Trophoblast cell (in vitro differentiated cells and primary cell): ENCODE results near the gene TK2.
"Not testable (repeated sequence)": the region's sequence is repeated elsewhere in the genome, so short reads cannot be mapped to it uniquely, and the experiment has no call there.

ENCODE experiments used
- DNase-seq, 2 donors: peaks; one replicate each; pipeline ENCODE4 v3.0.0-alpha.2; 2016
- H2AFZ ChIP-seq: 2 replicates; pipeline ENCODE4 v1.6.1; 2013; ENCODE audit warnings: low read length, moderate library complexity, mild to moderate bottlenecking; ENCODE audit not compliant: insufficient read depth, poor library complexity
- H2AK5ac ChIP-seq: 2 replicates; pipeline ENCODE4 v1.6.1; 2013; ENCODE audit warnings: mild to moderate bottlenecking, low read length
- H2BK120ac ChIP-seq: 2 replicates; pipeline ENCODE4 v1.6.1; 2013; ENCODE audit warnings: low read length, mild to moderate bottlenecking, moderate library complexity; ENCODE audit not compliant: insufficient read depth, poor library complexity
- H2BK12ac ChIP-seq: 2 replicates; pipeline ENCODE4 v1.6.1; 2013; ENCODE audit warnings: mild to moderate bottlenecking, low read length, moderate library complexity
- H2BK5ac ChIP-seq: 2 replicates; pipeline ENCODE4 v1.6.1; 2013; ENCODE audit warnings: low read length, low read depth, moderate library complexity, mild to moderate bottlenecking; ENCODE audit not compliant: poor library complexity
- H3K14ac ChIP-seq: 2 replicates; pipeline ENCODE4 v1.6.1; 2013; ENCODE audit warnings: mild to moderate bottlenecking, low read length
- H3K18ac ChIP-seq: 2 replicates; pipeline ENCODE4 v1.6.1; 2013; ENCODE audit warnings: mild to moderate bottlenecking, low read length
- H3K23ac ChIP-seq: 2 replicates; pipeline ENCODE4 v1.6.1; 2013; ENCODE audit warnings: low read length
- H3K27ac ChIP-seq: 2 replicates; pipeline ENCODE4 v1.5.1; 2013; ENCODE audit warnings: low read depth, mild to moderate bottlenecking, inconsistent platforms, low read length, moderate library complexity
- H3K27me3 ChIP-seq: 2 replicates; pipeline ENCODE4 v1.6.1; 2013; ENCODE audit warnings: inconsistent platforms, mild to moderate bottlenecking, low read length, moderate library complexity; ENCODE audit not compliant: insufficient read depth
- H3K36me3 ChIP-seq, 2 experiments: 1 replicate in 1 of 2; 2 replicates in 1 of 2; pipeline ENCODE4 v1.6.1; 2013; ENCODE audit warnings: low read length in 2 of 2, mild to moderate bottlenecking in 2 of 2, moderate library complexity in 1 of 2; ENCODE audit not compliant: insufficient read depth in 2 of 2, control insufficient read depth in 1 of 2
- H3K4ac ChIP-seq: 2 replicates; pipeline ENCODE4 v1.6.1; 2013; ENCODE audit warnings: low read depth, mild to moderate bottlenecking, low read length, moderate library complexity
- H3K4me1 ChIP-seq, 2 experiments: 1 replicate in 1 of 2; 2 replicates in 1 of 2; pipeline ENCODE4 v1.6.1; 2013; ENCODE audit warnings: low read length in 2 of 2, mild to moderate bottlenecking in 2 of 2, moderate library complexity in 1 of 2; ENCODE audit not compliant: insufficient read depth in 2 of 2, control insufficient read depth in 1 of 2
- H3K4me2 ChIP-seq: 2 replicates; pipeline ENCODE4 v1.6.1; 2013; ENCODE audit warnings: inconsistent platforms, mild to moderate bottlenecking, low read length, moderate library complexity
- H3K4me3 ChIP-seq: 2 replicates; pipeline ENCODE4 v1.5.1; 2013; ENCODE audit warnings: mild to moderate bottlenecking, low read depth, low read length, inconsistent platforms
- H3K79me1 ChIP-seq: one replicate; pipeline ENCODE4 v1.6.1; 2013; ENCODE audit warnings: low read length
- H3K79me2 ChIP-seq: 2 replicates; pipeline ENCODE4 v1.6.1; 2013; ENCODE audit warnings: low read length, mild to moderate bottlenecking; ENCODE audit not compliant: control insufficient read depth, insufficient read depth, poor library complexity
- H3K9ac ChIP-seq: 2 replicates; pipeline ENCODE4 v1.6.1; 2013; ENCODE audit warnings: mild to moderate bottlenecking, low read length
- H3K9me3 ChIP-seq: 2 replicates; pipeline ENCODE4 v1.6.1; 2013; ENCODE audit warnings: low read depth, mild to moderate bottlenecking, control low read depth, inconsistent platforms, low read length; ENCODE audit not compliant: insufficient read depth
- H4K12ac ChIP-seq: 2 replicates; pipeline ENCODE4 v1.6.1; 2013; ENCODE audit warnings: low read depth, mild to moderate bottlenecking, low read length, moderate library complexity
- H4K8ac ChIP-seq: 2 replicates; pipeline ENCODE4 v1.6.1; 2013; ENCODE audit warnings: low read depth, mild to moderate bottlenecking, low read length, moderate library complexity
- H4K91ac ChIP-seq: one replicate; pipeline ENCODE4 v1.6.1; 2013; ENCODE audit warnings: low read depth, mild to moderate bottlenecking, low read length, moderate library complexity
- WGBS: extraction: QIAGEN DNeasy Blood & Tissue Kit; methylation state at CpG from one replicate; pipeline ENCODE4 v1.1.7; 2013; ENCODE audit warnings: missing lambda C conversion rate; ENCODE audit not compliant: insufficient read length, insufficient coverage; ENCODE audit errors: extremely low coverage; 5-methylcytosine and 5-hydroxymethylcytosine counted together

Gene TK2

GRCh38 chr16:66516808-66517585, 32.9 kb downstream of the TK2 start:
- Histone ChIP-seq H3K4ac (no peak overlapping the region), H3K23ac (no peak overlapping the region), H3K9me3 (peaks cover 2% of the 10 kb centered on the region), H3K9ac (no peak overlapping the region), H3K36me3 (no peaks in the 10 kb centered on the region), H3K79me2 (peaks cover 2% of the 10 kb centered on the region), H3K4me1 (peaks cover 26 to 32% of the 10 kb centered on the region in 2 experiments), H3K79me1 (peaks cover 10% of the 10 kb centered on the region), H3K4me3 (no peak overlapping the region), H2AK5ac (peak overlapping the region; percentile 57), H2BK5ac (peak overlapping the region; percentile 28), H3K27ac (peak overlapping the region; percentile 56), H2BK12ac (peak overlapping the region; percentile 61), H3K14ac (peak overlapping the region; percentile 59), H4K8ac (peak overlapping the region; percentile 81), H4K91ac (peak overlapping the region; percentile 79), H4K12ac (peak overlapping the region; percentile 61), H3K27me3 (no peaks in the 10 kb centered on the region), H2BK120ac (peak overlapping the region; percentile 72), H2AFZ (peak overlapping the region; percentile 32), H3K18ac (peak overlapping the region; percentile 22), H3K4me2 (no peak overlapping the region)
- peak; percentile 93 to 94 for DNase-seq
- no CpG with 5 or more reads among the region's 15 CpGs for WGBS

GRCh38 chr16:66516509-66516807, 33.5 kb downstream of the TK2 start:
- peaks cover 12% of the 10 kb centered on the region for H3K79me1 ChIP-seq
- no peak overlapping the region for H3K23ac ChIP-seq
- H3K4ac ChIP-seq = no peak overlapping the region
- no peaks in the 10 kb centered on the region for H3K27me3 ChIP-seq
- H3K36me3 ChIP-seq = no peaks in the 10 kb centered on the region
- no peak overlapping the region for H4K8ac ChIP-seq
- no peak overlapping the region for H4K12ac ChIP-seq
- no peak overlapping the region for H2BK12ac ChIP-seq
- DNase-seq = no peak
- no peak overlapping the region for H2BK5ac ChIP-seq
- no peak overlapping the region for H3K27ac ChIP-seq
- no peak overlapping the region for H3K9ac ChIP-seq
- H3K18ac ChIP-seq = no peak overlapping the region
- H3K4me1 ChIP-seq = peaks cover 29 to 33% of the 10 kb centered on the region in 2 experiments
- no peak overlapping the region for H3K14ac ChIP-seq
- H3K4me2 ChIP-seq = no peak overlapping the region
- peaks cover 2% of the 10 kb centered on the region for H3K9me3 ChIP-seq
- WGBS = no CpG with 5 or more reads among the region's 8 CpGs
- no peak overlapping the region for H3K4me3 ChIP-seq
- peak overlapping the region; percentile 13 for H4K91ac ChIP-seq
- H2AK5ac ChIP-seq = no peak overlapping the region
- H2BK120ac ChIP-seq = no peak overlapping the region
- no peak overlapping the region for H2AFZ ChIP-seq
- peaks cover 2% of the 10 kb centered on the region for H3K79me2 ChIP-seq

- H2BK12ac ChIP-seq = no peak overlapping the region
- no peak overlapping the region for H3K23ac ChIP-seq
- no peaks in the 10 kb centered on the region for H3K36me3 ChIP-seq
- peak overlapping the region; percentile 13 for H4K91ac ChIP-seq
- no peak overlapping the region for H4K12ac ChIP-seq
- no peak overlapping the region for H2BK120ac ChIP-seq
- peaks cover 13% of the 10 kb centered on the region for H3K79me1 ChIP-seq
- H3K27me3 ChIP-seq = no peaks in the 10 kb centered on the region
- H3K27ac ChIP-seq = no peak overlapping the region
- WGBS = no CpG with 5 or more reads among the region's 12 CpGs
- H3K14ac ChIP-seq = no peak overlapping the region
- H4K8ac ChIP-seq = no peak overlapping the region
- peaks cover 35 to 36% of the 10 kb centered on the region in 2 experiments for H3K4me1 ChIP-seq
- no peak overlapping the region for H2AFZ ChIP-seq
- H3K4me2 ChIP-seq = no peak overlapping the region
- H3K4me3 ChIP-seq = no peak overlapping the region
- peaks cover 2% of the 10 kb centered on the region for H3K9me3 ChIP-seq
- peak; percentile 77 to 87 for DNase-seq
- H3K4ac ChIP-seq = no peak overlapping the region
- H3K79me2 ChIP-seq = peaks cover 2% of the 10 kb centered on the region
- H3K9ac ChIP-seq = no peak overlapping the region
- H2BK5ac ChIP-seq = no peak overlapping the region
- H2AK5ac ChIP-seq = no peak overlapping the region
- H3K18ac ChIP-seq = no peak overlapping the region
Measured at GRCh38 chr16:66515596-66516508, 34.1 kb downstream of the TK2 start.

- not testable (repeated sequence) for H3K4me3 ChIP-seq, H2AFZ ChIP-seq, H2BK12ac ChIP-seq, H3K79me2 ChIP-seq, H3K4ac ChIP-seq, H3K14ac ChIP-seq, H3K9me3 ChIP-seq, H3K36me3 ChIP-seq, H3K23ac ChIP-seq, H2AK5ac ChIP-seq, H3K4me2 ChIP-seq, DNase-seq, H4K8ac ChIP-seq, H3K27ac ChIP-seq, H2BK5ac ChIP-seq, H2BK120ac ChIP-seq, H3K18ac ChIP-seq, H4K91ac ChIP-seq, H4K12ac ChIP-seq, H3K9ac ChIP-seq, H3K27me3 ChIP-seq
- H3K4me1 ChIP-seq = peaks cover 33 to 36% of the 10 kb centered on the region in 2 experiments
- WGBS = no CpG with 5 or more reads among the region's 10 CpGs
- H3K79me1 ChIP-seq = peaks cover 13% of the 10 kb centered on the region
Measured at GRCh38 chr16:66514980-66515595, 34.8 kb downstream of the TK2 start.
